HG02885 (cell line): ENCODE data around the gene AGGF1.
A peak's percentile ranks its signal among the peaks of the same experiment; 100 is the strongest.
"Not testable (repeated sequence)": the region's sequence is repeated elsewhere in the genome, so short reads cannot be mapped to it uniquely, and the experiment has no call there.

Source experiments
- ATAC-seq: cut with Tn5 transposase; IDR thresholded peaks from one replicate; pipeline ENCODE4 v1.9.1; 2021; ENCODE audit warnings: mild to moderate bottlenecking; ENCODE audit not compliant: unreplicated experiment, poor library complexity

Gene AGGF1

GRCh38 chr5:77083088-77083487, 52.9 kb downstream of the AGGF1 start:
- no peak for ATAC-seq

- no peak for ATAC-seq
These were observed 56.1 kb downstream of the AGGF1 start for GRCh38 chr5:77086368-77086688.

DNA sequence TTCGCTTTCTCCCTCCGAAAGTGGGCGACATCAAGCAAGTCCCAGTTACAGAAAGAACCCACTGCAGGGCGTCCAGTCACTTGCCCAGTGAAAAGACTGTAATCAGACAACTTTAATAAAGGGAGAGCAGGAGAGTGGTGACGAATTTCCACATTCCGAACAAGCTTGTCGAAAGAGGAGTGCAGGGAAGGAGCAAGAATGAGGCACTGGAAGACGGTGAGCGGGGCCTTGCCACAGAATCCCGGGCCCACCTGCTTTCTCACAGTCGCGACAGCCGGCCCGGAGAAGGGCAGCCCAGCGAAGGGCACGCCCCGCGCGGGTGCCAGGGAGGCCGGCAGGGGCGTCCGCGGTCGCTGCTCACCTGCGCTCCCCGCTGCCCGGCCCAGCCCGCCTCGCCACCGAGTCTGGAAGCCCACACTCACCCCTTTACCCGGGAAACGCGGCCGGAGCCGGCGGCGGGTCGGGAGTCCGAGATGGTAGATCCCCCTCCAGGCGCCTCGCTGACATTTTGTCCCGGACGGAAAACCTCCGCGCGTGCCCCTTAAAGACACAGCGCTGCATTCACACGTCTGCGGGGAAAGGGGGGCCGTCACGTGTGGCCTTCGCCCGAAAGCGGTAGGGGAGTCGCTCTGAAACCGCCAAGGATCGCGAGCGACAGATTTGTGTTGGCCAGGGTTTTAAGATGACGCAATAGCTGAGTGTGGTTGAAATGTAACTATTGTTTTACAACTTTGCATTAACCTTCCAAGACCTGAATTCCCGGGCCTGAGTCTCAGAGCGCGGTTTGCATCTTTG, 56.7 kb downstream of the AGGF1 start, which contains the start of gene ZBED3:
TSS of gene ZBED3 (minus strand) at position 597 of the 795 bp plus-strand sequence. CDS start 9,407 bp downstream, outside the sequence.
- ATAC-seq: peak; percentile 72

GRCh38 chr5:77087484-77088261, 57.5 kb downstream of the AGGF1 start:
- ATAC-seq: peak; percentile 20

DNA sequence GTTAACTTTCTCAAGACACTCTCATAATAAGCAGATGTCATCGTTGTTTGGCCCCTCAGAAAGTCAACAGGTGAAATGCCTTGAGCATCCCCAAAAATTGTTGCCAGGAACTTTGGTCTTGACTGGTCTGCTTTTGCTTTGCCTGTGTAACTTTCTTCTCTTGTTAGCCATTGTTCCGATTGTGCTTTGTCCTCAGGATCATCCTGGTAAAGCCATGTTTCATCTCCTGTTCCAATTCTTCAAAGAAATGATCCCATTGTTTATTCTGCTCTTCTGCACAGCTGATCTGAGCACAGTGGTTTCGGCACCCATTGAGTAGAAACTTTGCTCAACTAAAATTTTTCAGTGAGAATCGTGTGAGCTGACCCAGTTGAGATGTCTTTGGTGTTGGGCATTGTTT, 65.0 kb downstream of the AGGF1 start:
- no peak for ATAC-seq

GRCh38 chr5:77101298-77101697, 71.1 kb downstream of the AGGF1 start:
- no peak for ATAC-seq

GRCh38 chr5:77102549-77102948, 72.3 kb downstream of the AGGF1 start:
- ATAC-seq: no peak

DNA sequence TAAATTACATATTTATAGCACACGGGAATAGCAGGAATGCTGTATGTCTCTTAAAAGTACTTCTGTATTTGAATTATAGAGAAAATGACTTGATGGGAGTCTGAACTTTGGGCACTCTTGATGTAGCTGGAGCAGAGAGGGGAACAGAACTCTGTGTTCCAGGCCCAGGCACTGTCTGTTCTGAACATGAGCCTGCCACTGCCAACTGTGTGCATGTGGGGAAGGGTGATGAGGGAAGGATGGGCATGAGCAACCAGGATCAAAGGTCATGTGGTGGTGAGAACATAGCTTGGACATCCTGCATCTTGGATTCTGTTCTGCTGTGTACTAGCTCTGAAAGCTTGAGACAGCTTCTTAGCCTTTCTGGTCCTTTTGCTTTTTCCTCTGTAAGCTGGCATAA, 73.3 kb downstream of the AGGF1 start:
- ATAC-seq: no peak

- ATAC-seq: no peak
These were observed 74.6 kb downstream of the AGGF1 start for GRCh38 chr5:77104813-77105212.

DNA sequence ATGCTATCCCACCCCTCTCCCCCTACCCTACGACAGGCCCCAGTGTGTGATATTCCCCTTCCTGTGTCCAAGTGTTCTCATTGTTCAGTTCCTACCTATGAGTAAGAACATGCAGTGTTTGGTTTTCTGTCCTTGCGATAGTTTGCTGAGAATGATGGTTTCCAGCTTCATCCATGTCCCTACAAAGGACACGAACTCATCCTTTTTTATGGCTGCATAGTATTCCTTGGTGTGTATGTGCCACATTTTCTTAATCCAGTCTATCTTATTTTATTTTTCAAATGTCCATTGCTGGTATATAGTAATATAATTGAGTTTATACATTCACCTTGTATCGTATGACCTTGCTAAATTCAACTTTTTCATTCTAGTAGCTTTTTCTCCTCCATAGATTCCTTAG, 76.8 kb downstream of the AGGF1 start:
- not testable (repeated sequence) for ATAC-seq
